HUDEP-2 (cell line): ENCODE measurements around the gene LCE3E.
A peak's percentile ranks its signal among the peaks of the same experiment; 100 is the strongest.
"Not testable (repeated sequence)": the region's sequence is repeated elsewhere in the genome, so short reads cannot be mapped to it uniquely, and the experiment has no call there.

ENCODE experiments used
- DNase-seq, 76 experiments: peaks; one replicate each; lab custom pipeline; 2025; ENCODE audit not compliant: unreplicated experiment in 76 of 76; lab: John Stamatoyannopoulos, UW

Gene LCE3E

GRCh38 chr1:152566681-152567080 is at the start of gene LCE3E:
Gene LCE3E (minus strand): TSS chr1:152566780. CDS start chr1:152566208, 572 bp downstream.
- no peak for DNase-seq

GRCh38 chr1:152613511-152613910 is 46.9 kb upstream of the LCE3E start, which contains the start of gene LCE3B:
Gene LCE3B (plus strand): TSS chr1:152613811. CDS start chr1:152613811, 0 bp downstream.
- DNase-seq, result no peak

GRCh38 chr1:152599934-152600333 is 33.4 kb upstream of the LCE3E start, which contains the start of gene LCE3C:
Gene LCE3C (plus strand): TSS chr1:152600234. CDS start chr1:152600732, 498 bp downstream.
- no peak for DNase-seq

GRCh38 chr1:152596986-152597385 is 30.4 kb upstream of the LCE3E start:
- DNase-seq, result no peak

GRCh38 chr1:152585586-152585985 is 19.0 kb upstream of the LCE3E start:
- peak in 4 of 76 experiments; percentile 2 to 13 (median 8) for DNase-seq

- no peak for DNase-seq
Observed at GRCh38 chr1:152582647-152583046, 16.1 kb upstream of the LCE3E start.

- no peak for DNase-seq
Observed at GRCh38 chr1:152580433-152580832, 13.9 kb upstream of the LCE3E start, which contains the start of gene LCE3D. Gene LCE3D (minus strand): TSS chr1:152580516. CDS start chr1:152579936, 580 bp downstream.

GRCh38 chr1:152579526-152579925 is 12.9 kb upstream of the LCE3E start:
- not testable (repeated sequence) for DNase-seq

GRCh38 chr1:152577168-152577567 is 10.6 kb upstream of the LCE3E start:
- DNase-seq, result no peak

GRCh38 chr1:152565535-152566215 is 905 bp downstream of the LCE3E start:
- no peak for DNase-seq

- DNase-seq, result no peak
Observed at GRCh38 chr1:152565115-152565514, 1.5 kb downstream of the LCE3E start.

- DNase-seq, result not testable (repeated sequence)
Observed at GRCh38 chr1:152548358-152548757, 18.2 kb downstream of the LCE3E start.

GRCh38 chr1:152546704-152547103 is 19.9 kb downstream of the LCE3E start:
- DNase-seq, result no peak

- peak in 65 of 76 experiments; percentile 2 to 95 (median 48) for DNase-seq
Observed at GRCh38 chr1:152543820-152544219, 22.8 kb downstream of the LCE3E start.

- DNase-seq, result no peak
Observed at GRCh38 chr1:152539901-152540300, 26.7 kb downstream of the LCE3E start.

- DNase-seq, result no peak
Observed at GRCh38 chr1:152537496-152537895, 29.1 kb downstream of the LCE3E start.

GRCh38 chr1:152535774-152536173 is 30.8 kb downstream of the LCE3E start:
- DNase-seq, result no peak

- peak in 42 of 76 experiments; percentile 1 to 68 (median 22) for DNase-seq
Observed at GRCh38 chr1:152533327-152533938, 33.1 kb downstream of the LCE3E start.

GRCh38 chr1:152525080-152525641 is 41.4 kb downstream of the LCE3E start:
- DNase-seq, result no peak

- DNase-seq, result no peak
Observed at GRCh38 chr1:152520561-152521090, 46.0 kb downstream of the LCE3E start.

GRCh38 chr1:152519851-152520250 is 46.7 kb downstream of the LCE3E start:
- DNase-seq, result no peak
